HG03354 (cell line): ENCODE data around the gene NXN.
A peak's percentile ranks its signal among the peaks of the same experiment; 100 is the strongest.
"Not testable (repeated sequence)": the region's sequence is repeated elsewhere in the genome, so short reads cannot be mapped to it uniquely, and the experiment has no call there.

Experiments
- ATAC-seq: cut with Tn5 transposase; IDR thresholded peaks from one replicate; pipeline ENCODE4 v1.9.1; 2021; ENCODE audit warnings: mild to moderate bottlenecking; ENCODE audit not compliant: unreplicated experiment, poor library complexity, severe bottlenecking

NXN gene

DNA sequence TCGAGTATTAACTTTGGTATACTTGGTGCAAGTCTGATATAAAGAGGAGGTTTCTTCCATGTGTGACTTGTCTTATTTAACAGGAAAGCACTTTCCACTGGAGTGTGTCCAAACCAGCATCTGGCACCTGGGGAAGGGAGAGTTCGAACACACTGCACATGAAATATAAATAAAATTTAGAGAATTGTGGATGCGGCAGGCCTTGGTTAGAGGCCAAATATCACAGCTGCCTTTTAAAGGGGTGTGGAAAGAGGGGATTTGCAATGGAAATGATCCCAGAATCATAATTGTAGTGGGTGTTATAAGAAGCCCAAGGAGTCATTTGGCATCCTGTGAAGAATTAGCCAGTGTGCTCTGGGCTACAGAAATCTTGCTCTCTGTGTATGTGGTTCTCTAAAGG, 4.3 kb upstream of the NXN start:
- no peak for ATAC-seq

DNA sequence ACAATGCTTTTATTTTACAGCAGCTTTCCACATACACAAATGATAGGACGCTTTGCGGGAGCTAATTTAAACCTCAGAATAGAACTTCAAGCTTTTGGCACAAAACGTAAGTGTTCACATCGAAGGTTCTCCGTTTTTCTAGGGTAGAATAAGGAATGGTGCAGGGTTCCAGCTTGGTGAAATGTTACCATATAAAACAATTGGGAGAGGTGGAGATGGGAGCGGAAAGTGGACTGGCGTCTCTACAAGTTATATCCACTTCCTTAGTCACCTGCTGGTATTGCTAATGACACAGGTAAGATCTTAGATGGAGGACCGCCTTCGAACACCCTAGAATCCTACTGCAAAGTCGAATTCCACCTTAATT, 1.7 kb upstream of the NXN start:
- no peak for ATAC-seq

DNA sequence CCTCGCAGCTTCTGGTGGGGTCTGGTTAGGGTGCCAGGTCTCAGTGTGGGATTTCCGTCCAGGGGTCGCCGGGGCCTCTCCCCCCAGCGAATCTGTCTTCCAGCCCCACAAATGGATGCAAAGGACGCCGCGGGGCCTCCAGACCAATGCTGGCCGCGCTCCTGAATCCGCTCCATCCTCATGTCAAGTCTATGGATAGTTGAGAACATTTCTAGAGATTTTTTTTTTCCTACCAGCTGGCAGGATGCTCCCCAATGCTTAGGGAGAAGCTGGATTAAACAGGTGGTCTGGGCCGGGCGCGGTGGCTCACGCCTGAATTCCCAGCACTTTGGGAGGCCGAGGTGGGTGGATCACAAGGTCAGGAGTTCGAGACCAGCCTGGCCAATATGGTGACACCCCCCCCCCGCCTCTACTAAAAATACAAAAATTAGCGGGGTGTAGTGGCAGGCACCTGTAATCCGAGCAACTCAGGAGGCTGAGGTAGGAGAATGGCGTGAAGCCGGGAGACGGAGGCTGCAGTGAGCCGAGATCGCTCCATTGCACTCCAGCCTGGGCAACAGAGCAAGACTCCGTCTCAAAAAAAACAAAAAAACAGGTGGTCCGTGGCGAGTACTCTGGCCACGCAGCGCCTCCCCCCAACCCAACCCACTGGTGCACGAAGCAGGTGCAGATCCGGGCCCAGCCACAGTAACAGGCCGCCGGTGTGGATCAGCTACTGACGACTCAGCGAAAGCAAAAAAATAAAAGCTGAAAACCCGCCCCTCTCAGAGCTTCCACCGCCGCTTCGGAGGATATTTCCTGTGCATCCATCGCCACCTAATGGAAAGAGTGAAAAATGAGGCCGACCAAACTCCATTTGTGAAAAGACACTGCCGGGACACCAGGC, 1.1 kb upstream of the NXN start:
- peak; percentile 64 for ATAC-seq

DNA sequence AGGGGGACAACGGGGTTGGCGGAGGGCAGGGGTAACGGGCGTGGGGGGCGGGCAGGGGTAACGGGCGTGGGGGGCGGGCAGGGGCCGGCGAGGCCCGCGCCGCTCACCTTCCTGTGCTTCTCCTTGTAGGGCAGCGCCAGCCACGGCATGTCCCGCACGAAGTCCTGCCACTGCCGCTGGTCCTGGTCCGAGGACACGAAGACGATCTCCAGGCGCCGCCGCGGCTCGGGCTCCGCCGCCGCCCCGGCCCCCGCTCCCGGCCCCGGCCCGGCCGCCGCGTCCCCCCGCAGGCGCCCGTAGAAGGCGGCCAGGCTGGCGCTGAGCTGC, 401 bp downstream of the NXN start:
- no peak for ATAC-seq

DNA sequence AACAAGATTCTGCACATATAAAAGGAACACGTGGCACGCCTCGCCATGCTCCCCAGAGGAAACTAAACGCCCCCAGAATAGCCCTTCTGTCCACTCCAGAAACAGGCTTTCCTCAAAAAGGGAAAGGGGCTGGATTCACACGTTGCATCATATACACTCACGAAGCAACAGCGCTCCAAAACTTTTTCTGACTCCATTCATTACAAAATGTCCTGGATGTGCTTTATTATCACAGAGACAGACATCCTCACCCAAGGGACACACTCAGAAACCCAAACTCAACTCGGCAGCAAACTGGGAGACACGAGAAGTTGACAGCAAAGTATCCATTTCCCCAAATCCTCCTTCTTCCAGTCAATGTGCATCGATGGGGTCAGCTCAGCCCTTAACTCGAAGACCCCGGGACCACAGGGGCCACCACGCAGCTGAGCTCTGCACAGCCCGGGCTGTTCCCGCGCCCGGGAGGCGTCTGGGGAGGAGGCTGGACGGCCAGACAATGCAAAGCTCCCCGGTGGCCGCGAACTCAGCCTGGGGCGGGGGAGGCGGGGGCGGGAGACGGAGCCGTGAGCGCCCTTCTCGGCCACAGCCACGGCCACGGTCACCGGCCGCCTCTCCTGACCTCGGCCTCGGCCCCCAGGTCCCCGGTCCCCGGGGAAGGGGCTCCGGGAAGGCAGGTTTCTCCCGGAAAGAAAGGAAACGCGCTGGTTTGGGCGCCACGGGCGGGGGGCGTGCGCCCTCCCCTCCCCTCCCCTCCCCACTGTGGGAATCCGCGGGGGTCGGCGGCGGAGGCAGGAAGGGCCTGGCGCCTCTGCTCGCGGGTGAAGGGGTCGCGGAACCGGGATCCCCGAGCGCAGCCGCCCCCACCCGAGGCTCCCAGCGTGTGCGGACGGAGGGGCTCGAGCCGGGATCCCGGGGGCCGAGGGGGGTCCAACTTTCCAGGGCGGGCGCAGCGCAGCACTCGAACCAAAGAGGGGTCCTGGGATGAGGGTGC, 1.2 kb downstream of the NXN start:
- ATAC-seq: no peak

DNA sequence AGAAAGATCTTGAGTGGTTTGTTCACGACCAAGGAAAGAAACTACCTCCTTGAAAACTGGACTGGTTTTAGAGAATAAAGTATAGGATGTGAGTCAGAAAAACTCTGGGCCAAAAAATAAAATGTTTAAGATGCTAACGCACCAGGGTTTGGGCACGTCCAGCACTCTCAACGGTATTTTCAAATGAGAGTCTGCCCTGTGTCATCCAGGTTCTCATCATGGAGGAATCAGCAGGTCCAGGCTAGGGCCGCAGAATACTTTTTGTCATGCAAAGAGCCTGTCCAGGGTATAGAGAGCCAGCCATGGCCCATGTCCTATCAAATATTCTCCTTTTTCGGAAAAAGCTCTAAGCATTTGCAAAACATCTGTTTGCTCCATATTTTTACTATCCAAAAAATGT, 2.4 kb downstream of the NXN start:
- no peak for ATAC-seq

DNA sequence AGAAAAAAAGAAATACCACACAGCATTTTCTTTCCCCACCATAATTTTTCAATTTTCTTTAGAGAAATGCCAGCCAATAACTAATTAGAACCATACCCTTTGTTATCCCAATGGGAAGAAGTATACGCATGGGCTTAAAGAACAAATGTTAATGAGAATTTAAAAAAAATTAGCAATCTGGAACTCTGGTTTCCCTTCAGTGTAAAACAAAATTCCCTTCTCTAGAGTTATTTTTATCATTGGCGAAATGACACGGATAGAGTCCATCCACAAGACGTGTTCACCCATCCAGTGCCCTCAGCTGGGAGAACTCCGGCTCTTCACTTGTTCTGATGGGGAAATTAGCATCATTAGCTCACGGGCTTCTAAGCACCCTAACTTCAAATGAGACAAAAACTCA, 3.3 kb downstream of the NXN start:
- no peak for ATAC-seq

DNA sequence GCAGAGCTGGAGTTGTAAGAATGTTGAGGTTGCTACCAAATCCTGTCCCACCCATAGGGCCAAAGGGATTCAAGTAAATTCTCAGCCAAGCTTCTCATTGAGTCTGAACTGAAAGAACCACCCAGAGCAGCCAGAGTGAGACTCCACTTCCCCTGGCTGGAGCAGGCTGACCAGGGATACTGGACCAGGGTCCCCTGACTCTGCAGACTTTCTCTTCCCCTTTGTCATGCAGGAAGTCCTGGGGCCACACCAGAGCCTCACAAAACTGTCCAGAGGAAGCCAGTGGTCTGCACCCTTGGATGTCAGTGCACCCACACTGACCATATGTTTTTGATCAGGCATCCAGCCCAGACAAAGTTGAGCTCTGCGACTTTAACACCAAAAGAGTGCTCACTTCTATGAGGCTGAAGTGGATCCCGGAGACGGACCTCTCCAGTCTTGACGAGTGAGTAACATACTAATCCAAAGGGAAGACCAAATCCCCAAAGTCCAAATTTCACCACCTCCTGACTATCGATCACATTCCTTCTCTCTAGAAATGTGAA, 4.1 kb downstream of the NXN start:
- no peak for ATAC-seq

DNA sequence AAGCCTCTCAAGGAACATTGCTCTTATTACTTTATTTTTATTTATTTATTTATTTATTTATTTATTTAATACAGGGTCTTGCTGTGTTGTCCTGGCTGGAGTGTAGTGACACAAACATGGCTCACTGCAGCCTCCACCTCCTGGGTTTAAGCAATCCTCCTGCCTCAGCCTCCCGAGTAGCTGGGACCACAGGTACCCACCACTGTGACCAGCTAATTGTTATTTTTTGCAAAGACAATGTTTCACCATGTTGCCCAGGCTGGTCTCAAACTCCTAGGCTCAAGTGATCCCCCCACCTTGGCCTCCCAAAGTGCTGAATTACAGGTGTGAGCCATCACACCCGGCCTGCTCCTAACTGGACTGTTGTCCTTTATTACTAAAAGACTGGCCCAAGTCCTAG, 4.8 kb downstream of the NXN start:
- ATAC-seq: not testable (repeated sequence)

DNA sequence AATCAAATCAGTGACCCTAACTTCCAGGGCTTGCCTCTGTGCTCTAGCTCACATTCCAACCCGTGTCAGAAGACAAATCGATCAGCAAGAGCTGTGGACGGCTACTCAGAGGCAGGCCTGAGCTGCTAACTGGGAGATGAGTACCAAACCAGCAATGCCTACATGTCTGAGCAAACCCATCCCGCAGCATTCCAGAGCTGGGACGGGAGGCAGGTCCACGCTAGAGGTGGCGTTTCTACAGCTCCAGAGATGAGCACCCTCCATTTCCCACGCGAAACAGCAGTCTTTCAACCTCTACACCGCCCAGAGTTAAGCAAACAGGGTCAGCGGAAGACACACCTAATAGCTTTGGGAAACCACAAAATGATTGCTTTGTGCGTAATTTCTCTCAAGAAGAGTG, 6.5 kb downstream of the NXN start:
- no peak for ATAC-seq

DNA sequence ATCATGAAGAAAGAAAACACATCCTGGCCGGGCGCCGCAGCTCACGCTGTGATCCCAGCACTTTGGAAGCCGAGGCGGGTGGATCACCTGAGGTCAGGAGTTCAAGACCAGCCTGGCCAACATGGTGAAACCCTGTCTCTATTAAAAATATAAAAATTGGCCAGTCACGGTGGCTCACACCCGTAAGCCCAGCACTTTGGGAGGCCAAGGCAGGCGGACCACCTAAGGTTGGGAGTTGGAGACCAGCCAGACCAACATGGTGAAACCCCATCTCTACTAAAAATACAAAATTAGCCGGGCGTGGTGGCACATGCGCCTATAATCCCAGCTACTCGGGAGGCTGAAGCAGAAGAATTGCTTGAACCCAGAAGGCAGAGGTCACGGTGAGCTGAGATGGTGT, 7.7 kb downstream of the NXN start:
- ATAC-seq: not testable (repeated sequence)

DNA sequence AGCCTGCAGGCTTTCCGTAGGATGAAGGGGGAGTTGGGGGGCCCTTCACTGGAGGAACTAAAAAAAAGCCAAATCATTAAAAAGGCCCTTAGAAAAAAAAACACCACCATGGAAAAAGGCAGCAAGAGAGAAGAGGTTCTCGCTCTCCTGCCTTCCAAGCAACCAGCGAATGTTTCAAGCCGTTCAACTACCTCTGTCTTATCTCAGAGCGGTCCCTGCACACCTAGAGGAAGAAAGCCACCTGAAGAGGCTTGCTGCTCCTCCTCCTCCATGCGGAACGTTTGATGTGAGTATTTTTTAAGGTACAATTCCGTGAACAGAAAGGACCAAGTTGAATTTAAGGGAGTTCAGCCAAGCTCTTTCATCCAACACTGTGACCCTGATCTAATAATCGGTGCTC, 9.2 kb downstream of the NXN start:
- ATAC-seq: no peak

DNA sequence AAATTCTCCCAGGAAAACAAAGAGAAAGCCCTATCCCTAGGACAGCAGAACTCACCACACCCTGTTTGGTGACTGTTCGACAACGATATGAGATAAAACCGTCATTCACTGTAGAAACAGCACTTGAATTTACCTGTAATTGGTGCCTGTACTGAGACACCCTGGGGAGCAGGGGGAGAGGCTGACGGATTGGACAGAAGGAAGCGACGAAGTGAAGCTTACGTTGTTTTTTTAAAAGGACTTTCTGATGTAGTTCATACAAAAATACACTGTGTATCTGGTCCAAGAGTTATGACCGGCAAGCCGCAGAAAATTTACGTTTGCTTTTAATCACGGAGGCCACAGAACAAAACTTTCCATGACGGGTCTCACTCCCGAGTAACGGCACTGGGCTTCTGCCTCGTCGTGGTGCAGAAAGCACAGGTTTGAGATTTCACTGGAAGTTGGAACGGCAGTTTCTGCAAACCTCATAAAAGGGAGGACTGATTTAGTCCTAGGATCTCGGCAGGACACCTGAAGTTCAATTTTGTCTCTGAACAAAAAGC, 9.7 kb downstream of the NXN start:
- no peak for ATAC-seq

DNA sequence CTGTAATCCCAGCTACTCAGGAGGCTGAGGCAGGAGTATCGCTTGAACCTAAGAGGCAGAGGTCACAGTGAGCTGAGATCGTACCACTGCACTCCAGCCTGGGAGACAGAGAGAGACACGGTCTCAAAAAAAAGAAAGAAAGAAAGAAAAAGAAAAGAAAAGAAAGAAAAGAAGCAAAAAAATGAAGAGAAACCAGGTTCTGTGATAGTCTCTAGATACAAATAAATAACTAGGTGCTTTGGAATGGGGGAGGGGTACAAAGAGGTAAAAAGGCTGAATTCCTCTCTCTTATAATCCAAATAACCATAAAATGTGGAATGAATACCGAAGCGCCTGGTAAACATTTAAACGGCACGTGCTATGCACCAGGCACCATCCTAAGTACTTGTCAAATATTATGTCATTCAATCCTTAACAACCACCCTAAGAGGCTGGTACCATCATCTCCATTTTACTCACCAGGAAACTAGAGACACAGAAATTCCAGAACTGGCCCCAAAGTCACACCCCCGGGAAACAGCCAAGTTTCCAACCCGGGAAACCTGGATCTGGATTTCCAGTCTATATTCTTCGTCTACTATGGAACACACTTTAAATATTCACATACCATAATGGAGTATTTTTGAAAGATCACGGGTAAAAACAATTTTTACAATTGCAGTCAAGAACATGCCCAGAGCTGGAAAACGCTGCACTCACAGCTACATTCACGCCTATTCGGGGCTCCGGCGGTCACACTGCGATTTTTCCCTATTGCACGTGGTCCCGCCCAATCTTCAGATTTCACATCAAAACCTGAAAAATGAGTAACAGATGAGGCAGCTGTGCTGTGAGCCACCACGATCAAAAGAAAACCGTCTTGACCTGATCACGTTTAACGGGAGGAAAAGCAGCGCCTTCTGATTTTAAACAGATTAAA, 10.5 kb downstream of the NXN start:
- ATAC-seq: no peak

DNA sequence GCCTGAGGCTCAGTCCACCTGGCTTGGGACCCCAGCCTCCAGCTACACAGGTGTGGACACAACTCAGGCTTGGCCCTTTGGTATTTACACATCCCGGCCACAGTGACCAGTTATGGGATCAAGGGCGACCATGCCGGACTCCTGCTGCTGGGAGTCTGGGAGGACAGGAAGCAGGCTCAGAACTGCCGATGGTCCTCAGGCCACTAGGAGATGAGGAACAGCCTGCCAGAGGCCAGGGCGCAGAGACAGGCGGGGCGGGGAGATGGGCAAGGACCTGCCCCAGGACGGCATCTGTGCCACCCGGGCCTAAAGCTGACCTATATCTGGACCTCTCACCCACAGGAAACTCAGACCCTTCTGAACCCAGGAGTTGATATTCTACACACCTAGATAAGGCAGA, 12.5 kb downstream of the NXN start:
- no peak for ATAC-seq

DNA sequence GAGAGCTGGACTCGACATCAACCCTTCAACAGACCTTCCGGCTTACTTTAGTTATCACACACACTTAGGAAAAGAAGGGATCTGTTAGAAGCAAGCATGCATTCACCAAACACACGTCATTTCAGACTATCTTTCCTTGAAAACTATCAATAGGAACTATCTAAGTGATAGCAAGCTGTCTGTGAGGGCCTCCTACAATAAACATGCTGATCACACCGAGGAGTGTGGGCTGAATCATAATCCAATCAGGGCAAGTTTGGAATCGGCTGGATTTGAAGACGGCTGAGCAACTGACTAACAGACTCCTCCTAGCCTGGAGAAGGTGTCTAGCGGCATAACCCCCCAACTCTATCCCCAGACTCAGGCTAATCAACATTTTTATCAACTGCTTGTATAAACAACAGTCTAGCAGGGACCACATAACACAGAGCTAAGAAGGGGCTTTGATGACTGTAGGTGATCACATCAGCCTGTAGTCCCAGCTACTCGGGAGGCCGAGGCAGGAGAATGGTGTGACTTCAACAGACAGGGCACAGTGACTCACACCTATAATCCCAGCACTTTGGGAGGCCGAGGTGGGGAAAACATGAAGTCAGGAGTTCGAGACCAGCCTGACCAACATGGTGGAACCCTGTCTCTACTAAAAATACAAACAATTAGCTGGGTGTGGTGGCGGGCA, 14.1 kb downstream of the NXN start:
- no peak for ATAC-seq

DNA sequence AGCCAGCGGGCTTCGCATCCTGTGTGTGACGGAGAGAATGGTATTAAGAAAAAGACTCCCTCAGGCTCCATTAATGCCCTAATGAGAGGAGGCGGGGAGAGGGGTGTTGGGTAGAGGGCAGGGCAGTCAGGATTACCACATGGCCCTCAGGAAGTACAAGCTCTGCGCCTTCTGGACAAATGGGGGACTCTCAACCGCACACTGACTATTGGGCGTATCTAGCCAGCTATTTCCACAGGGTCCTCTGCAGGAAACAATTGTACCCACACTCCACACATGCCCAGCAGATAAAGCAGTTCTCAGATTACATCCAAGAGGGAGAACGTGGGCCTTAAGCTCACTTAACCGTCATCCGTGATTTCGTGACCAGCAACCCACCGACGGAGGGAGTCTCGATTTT, 14.7 kb downstream of the NXN start:
- no peak for ATAC-seq

DNA sequence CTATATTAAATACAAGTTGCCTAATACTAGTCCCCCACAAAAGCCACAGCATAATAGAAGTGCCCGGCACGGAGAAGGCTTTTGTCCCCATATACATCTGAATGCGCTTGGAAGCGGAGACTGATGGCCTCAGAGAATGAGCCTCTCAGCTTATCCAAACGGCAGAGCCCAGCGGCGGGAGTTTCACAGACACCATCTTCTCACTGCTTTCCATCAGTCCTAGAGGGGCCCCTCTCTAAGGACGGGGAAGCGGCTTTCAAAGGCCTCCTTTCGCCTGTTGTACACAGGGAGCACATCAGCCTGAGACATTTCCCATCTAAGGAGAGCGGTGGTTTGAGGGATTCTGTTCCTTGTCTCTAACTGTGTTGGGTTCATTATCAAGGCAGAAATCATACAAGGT, 16.9 kb downstream of the NXN start:
- no peak for ATAC-seq

DNA sequence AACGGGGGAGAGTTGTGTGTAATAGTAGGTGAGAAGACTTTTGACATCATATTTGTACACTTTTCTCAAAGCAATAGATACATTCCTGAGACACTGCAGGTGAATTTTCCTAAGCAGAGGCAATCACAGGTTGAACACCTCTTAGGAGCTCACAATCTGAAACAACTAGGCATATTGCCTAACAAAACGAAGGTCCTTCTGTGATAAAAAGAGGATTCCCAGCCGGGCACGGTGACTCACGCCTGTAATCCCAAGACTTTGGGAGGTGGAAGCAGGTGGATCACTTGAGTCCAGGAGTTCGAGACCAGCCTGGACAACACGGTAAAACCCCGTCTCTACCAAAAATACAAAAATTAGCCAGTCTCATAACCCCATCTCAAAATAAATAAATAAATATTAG, 17.4 kb downstream of the NXN start:
- ATAC-seq: no peak
